H1 (cell line): Measurements from ENCODE around the gene FAM234A. TPM values are rescaled to one million over a fixed set of nuclear protein-coding genes. Genes with fewer than 3 reads are reported as not detected.

Source experiments
- CTCF ChIA-PET: fragments of 300-600 bp; sonication (Branson Sonifier 250); formaldehyde crosslinking; loops from one replicate; lab custom pipeline; 2021; ENCODE audit not compliant: partially characterized antibody; lab: Charles Lee
- POLR2A ChIA-PET: fragments of 300-600 bp; sonication (Branson Sonifier 250); formaldehyde crosslinking; loops from one replicate; lab custom pipeline; 2021; ENCODE audit warnings: inconsistent platforms; ENCODE audit not compliant: partially characterized antibody; lab: Charles Lee
- DNase-seq, 2 experiments: peaks; one replicate each; pipeline versions ENCODE4 v3.0.0 to v3.0.0-alpha.2; 2010 to 2022; ENCODE audit warnings: low spot score in 2 of 2, low read depth in 1 of 2, mixed read lengths in 1 of 2
- FAIRE-seq: peaks from 2 replicates; lab custom pipeline; 2011; peaks lifted over from hg19 to GRCh38; lab: Jason Lieb, UNC
- H2AFZ ChIP-seq: 2 replicates; pipeline ENCODE4 v1.8.1; 2012; ENCODE audit warnings: low read length, inconsistent platforms
- H2AK5ac ChIP-seq: 2 replicates; pipeline ENCODE4 v1.6.1; 2013; ENCODE audit warnings: low read depth, low read length
- H2BK120ac ChIP-seq: replicated peaks from 2 replicates; pipeline ENCODE3; 2013; ENCODE audit warnings: low read depth, low read length, inconsistent platforms
- H2BK12ac ChIP-seq: 2 replicates; pipeline ENCODE4 v1.6.1; 2013; ENCODE audit warnings: low read depth, low read length
- H2BK15ac ChIP-seq: 2 replicates; pipeline ENCODE4 v1.6.1; 2013; ENCODE audit warnings: low read length
- H2BK20ac ChIP-seq: 2 replicates; pipeline ENCODE4 v1.6.1; 2013; ENCODE audit warnings: low read length
- H2BK5ac ChIP-seq: 2 replicates; pipeline ENCODE4 v1.6.1; 2013; ENCODE audit warnings: low read depth, low read length
- H3K14ac ChIP-seq: 2 replicates; pipeline ENCODE4 v1.6.1; 2013; ENCODE audit warnings: inconsistent platforms; ENCODE audit not compliant: insufficient read length
- H3K18ac ChIP-seq: 2 replicates; pipeline ENCODE4 v1.6.1; 2013; ENCODE audit warnings: low read length; ENCODE audit errors: extremely low read depth
- H3K23ac ChIP-seq: 2 replicates; pipeline ENCODE4 v1.6.1; 2013; ENCODE audit warnings: inconsistent platforms; ENCODE audit not compliant: insufficient read length
- H3K23me2 ChIP-seq: 2 replicates; pipeline ENCODE4 v1.6.1; 2013; ENCODE audit warnings: low read depth, low read length
- H3K27ac ChIP-seq: 2 replicates; pipeline ENCODE4 v1.6.1; 2011; ENCODE audit warnings: low read depth, low read length, inconsistent platforms
- H3K27me3 ChIP-seq, 4 experiments: replicated peaks in 1 of 4; 1 replicate in 1 of 4; 2 replicates in 3 of 4; pipeline versions ENCODE4 v1.6.1 to v1.8.1; 2011 to 2013; ENCODE audit warnings: low read length in 3 of 4, mild to moderate bottlenecking in 3 of 4, inconsistent platforms in 2 of 4, mixed read lengths in 2 of 4, moderate library complexity in 1 of 4; ENCODE audit not compliant: control insufficient read depth in 3 of 4, insufficient read depth in 3 of 4; ENCODE audit errors: extremely low read depth in 1 of 4
- H3K36me3 ChIP-seq, 4 experiments: 2 replicates each; pipeline versions ENCODE4 v1.6.1 to v1.8.1; 2011 to 2013; ENCODE audit warnings: mild to moderate bottlenecking in 4 of 4, low read length in 3 of 4, moderate library complexity in 2 of 4, control low read depth in 1 of 4, inconsistent platforms in 1 of 4; ENCODE audit not compliant: insufficient read depth in 4 of 4, control insufficient read depth in 2 of 4
- H3K4ac ChIP-seq: replicated peaks from 2 replicates; pipeline ENCODE3; 2013; ENCODE audit warnings: low read length, low read depth, mixed read lengths, inconsistent platforms; ENCODE audit not compliant: insufficient read length
- H3K4me1 ChIP-seq, 4 experiments: replicated peaks in 1 of 4; 1 replicate in 1 of 4; 2 replicates in 3 of 4; pipeline versions ENCODE4 v1.6.1 to v1.8.1; 2011 to 2013; ENCODE audit warnings: low read length in 3 of 4, inconsistent platforms in 2 of 4, mixed read lengths in 1 of 4; ENCODE audit not compliant: insufficient read depth in 4 of 4, control insufficient read depth in 3 of 4
- H3K4me2 ChIP-seq, 2 experiments: 2 replicates each; pipeline versions ENCODE4 v1.6.1 to v1.8.1; 2011 to 2013; ENCODE audit warnings: low read depth in 2 of 2, low read length in 2 of 2, control low read depth in 1 of 2, inconsistent platforms in 1 of 2, mild to moderate bottlenecking in 1 of 2; ENCODE audit not compliant: insufficient read depth in 1 of 2
- H3K4me3 ChIP-seq, 4 experiments: fragments of 200-600, 300-600 bp in 1 of 4; sonication (generic), shearing (Covaris generic), sonication (Bioruptor Twin) in 1 of 4; 2 replicates each; pipeline versions ENCODE4 v1.5.1 to v1.8.1; 2011 to 2016; ENCODE audit warnings: low read length in 4 of 4, low read depth in 3 of 4, control low read depth in 2 of 4, inconsistent platforms in 2 of 4, mild to moderate bottlenecking in 2 of 4, mixed read lengths in 1 of 4, moderate library complexity in 1 of 4; ENCODE audit not compliant: insufficient read depth in 2 of 4; ENCODE audit errors: extremely low read depth in 1 of 4
- H3K56ac ChIP-seq: replicated peaks from 2 replicates; pipeline ENCODE3; 2013; ENCODE audit warnings: low read depth, mild to moderate bottlenecking, mixed read lengths, low read length, inconsistent platforms; ENCODE audit not compliant: insufficient read length
- H3K79me1 ChIP-seq: 2 replicates; pipeline ENCODE4 v1.6.1; 2013; ENCODE audit warnings: low read depth, low read length, control low read depth
- H3K79me2 ChIP-seq, 2 experiments: 2 replicates each; pipeline versions ENCODE4 v1.6.1 to v1.8.1; 2012 to 2013; ENCODE audit warnings: low read length in 2 of 2, mild to moderate bottlenecking in 2 of 2, inconsistent platforms in 1 of 2; ENCODE audit not compliant: insufficient read depth in 2 of 2, control insufficient read depth in 1 of 2
- H3K9ac ChIP-seq, 4 experiments: replicated peaks in 1 of 4; 1 replicate in 1 of 4; 2 replicates in 3 of 4; pipeline versions ENCODE4 v1.6.1 to v1.8.1; 2011 to 2013; ENCODE audit warnings: low read depth in 3 of 4, low read length in 3 of 4, control low read depth in 2 of 4, mild to moderate bottlenecking in 2 of 4, moderate library complexity in 2 of 4, inconsistent platforms in 1 of 4; ENCODE audit errors: extremely low read depth in 1 of 4
- H3K9me3 ChIP-seq, 2 experiments: 2 replicates each; pipeline versions ENCODE4 v1.6.1 to v1.8.1; 2012 to 2013; ENCODE audit warnings: mild to moderate bottlenecking in 2 of 2, moderate library complexity in 2 of 2, control low read depth in 1 of 2, inconsistent platforms in 1 of 2, low read depth in 1 of 2, low read length in 1 of 2, mixed read lengths in 1 of 2; ENCODE audit not compliant: insufficient read depth in 2 of 2
- H4K20me1 ChIP-seq, 2 experiments: replicated peaks in 1 of 2; 2 replicates each; pipeline versions ENCODE3 to v1.8.1; 2011 to 2013; ENCODE audit warnings: inconsistent platforms in 2 of 2, low read length in 2 of 2, mild to moderate bottlenecking in 1 of 2; ENCODE audit not compliant: insufficient read depth in 2 of 2, control insufficient read depth in 1 of 2
- H4K5ac ChIP-seq: 2 replicates; pipeline ENCODE4 v1.6.1; 2013; ENCODE audit warnings: low read length, low read depth, mixed read lengths, inconsistent platforms; ENCODE audit not compliant: insufficient read length
- H4K8ac ChIP-seq: 2 replicates; pipeline ENCODE4 v1.8.0; 2013; ENCODE audit warnings: mild to moderate bottlenecking, moderate library complexity, low read length, inconsistent platforms; ENCODE audit not compliant: insufficient read depth; ENCODE audit errors: extremely low read depth
- H4K91ac ChIP-seq: replicated peaks from 2 replicates; pipeline ENCODE3; 2013; ENCODE audit warnings: low read length, mixed read lengths, inconsistent platforms; ENCODE audit not compliant: insufficient read length
- CBX8 ChIP-seq: fragments of 300-800, 300-1000 bp; sonication (generic); IDR thresholded peaks from 2 replicates; pipeline ENCODE4 v1.7.1; 2016; ENCODE audit warnings: low read depth, low read length, borderline replicate concordance
- CTCF ChIP-seq, 3 experiments: IDR thresholded peaks; 1 replicate in 2 of 3; 2 replicates in 1 of 3; pipeline versions ENCODE4 v1.5.1 to v1.6.1; 2011; ENCODE audit warnings: low read length in 3 of 3, mild to moderate bottlenecking in 3 of 3, inconsistent platforms in 2 of 3, low read depth in 1 of 3, moderate library complexity in 1 of 3; ENCODE audit not compliant: insufficient read depth in 1 of 3; ENCODE audit errors: control extremely low read depth in 1 of 3
- HDAC6 ChIP-seq: IDR thresholded peaks from one replicate; pipeline ENCODE4 v1.7.1; 2012; ENCODE audit warnings: low read depth, mild to moderate bottlenecking, inconsistent platforms, low read length, moderate library complexity
- SIN3A ChIP-seq, 2 experiments: IDR thresholded peaks in 1 of 2; conservative IDR thresholded peaks in 1 of 2; 2 replicates each; pipeline ENCODE4 v1.6.1; 2011 to 2012; ENCODE audit warnings: low read length in 2 of 2, improper control_type of control experiment in 1 of 2, low read depth in 1 of 2, mild to moderate bottlenecking in 1 of 2
- SRF ChIP-seq: IDR thresholded peaks from 2 replicates; pipeline ENCODE4 v1.6.1; 2011; ENCODE audit warnings: mild to moderate bottlenecking, low read depth, low read length, moderate library complexity
- WGBS, 2 experiments: shearing (Covaris generic) in 1 of 2; methylation state at CpG; one replicate each; pipeline versions ENCODE4 v1.1.6 to v1.1.7; 2013 to 2015; ENCODE audit warnings: low lambda C conversion rate in 2 of 2, mixed read lengths in 2 of 2, inconsistent platforms in 1 of 2, low coverage in 1 of 2, missing lambda C conversion rate in 1 of 2; ENCODE audit not compliant: insufficient replicate concordance in 2 of 2, insufficient coverage in 1 of 2, insufficient read length in 1 of 2; ENCODE audit errors: extremely low coverage in 1 of 2, missing lambda C conversion rate in 1 of 2; 5-methylcytosine and 5-hydroxymethylcytosine counted together
- polyA plus RNA-seq, 7 experiments: library from polyadenylated mRNA; depleted of rRNA in 3 of 7; stranded (reverse) in 5 of 7; unstranded in 2 of 7; fragments of >200 nt in 5 of 7; fragments of 200-250 nt in 2 of 7; gene quantifications; 1 replicate in 5 of 7; 2 replicates in 1 of 7; 4 replicates in 1 of 7; pipeline versions ENCODE4 v1.2.1 to v1.2.3, GENCODE V29; 2011 to 2013; ENCODE audit warnings: missing spikeins in 2 of 7, mixed read lengths in 2 of 7
- total RNA-seq: library from RNA; stranded (reverse); fragmentation: NEBNext Ultra II Directional; extraction: Animal tissue kit (Norgen Biotek cat#: 25700); gene quantifications from 2 replicates; pipeline ENCODE4 v1.2.1, GENCODE V29; 2021

FAM234A gene
- total and polyA plus RNA-seq, 2 of the 8 experiments (the other 6 are each of a cell fraction or from before 2014, with no cell fraction given), result 80.6 to 104 TPM

DNA sequence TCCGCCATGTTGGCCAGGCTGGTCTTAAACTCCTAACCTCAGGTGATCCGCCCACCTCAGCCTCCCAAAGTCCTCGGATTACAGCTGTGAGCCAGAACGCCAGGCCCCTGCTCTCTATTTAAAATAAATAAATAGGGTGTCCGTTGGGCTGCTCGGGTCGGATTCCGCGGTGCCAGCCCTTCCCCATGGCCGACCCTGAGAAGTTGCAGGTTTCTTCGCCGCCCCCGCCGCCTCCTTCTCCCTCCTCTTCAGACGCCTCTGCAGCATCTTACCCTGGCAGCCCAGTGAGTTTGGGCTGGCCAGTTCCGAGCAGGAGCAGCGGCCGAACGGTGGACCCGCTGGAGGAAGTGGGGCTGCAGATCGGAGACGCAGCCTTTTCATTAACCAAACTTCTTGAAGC, 3.7 kb upstream of the FAM234A start:
- Histone ChIP-seq H2BK5ac (no peak overlapping the region), H3K4me3 (no peak overlapping the region), H2AK5ac (no peak overlapping the region), H4K20me1 (peaks cover 3 to 13% of the 10 kb centered on the region in 2 experiments), H3K18ac (no peak overlapping the region), H3K23ac (no peak overlapping the region), H2BK120ac (no peak overlapping the region), H3K4me2 (no peak overlapping the region), H4K8ac (no peak overlapping the region; the same call in 1 of the 2 replicates), H4K91ac (no peak overlapping the region), H3K27ac (no peak overlapping the region), H3K4ac (no peak overlapping the region), H3K79me1 (peaks cover 3% of the 10 kb centered on the region; the same call in 1 of the 2 replicates), H3K9me3 (no peaks in the 10 kb centered on the region), H3K27me3 (no peaks in the 10 kb centered on the region), H3K56ac (no peak overlapping the region), H3K9ac (no peak overlapping the region), H3K79me2 (peaks cover 20 to 30% of the 10 kb centered on the region in 2 experiments), H2BK15ac (no peak overlapping the region), H2AFZ (no peak overlapping the region), H2BK12ac (no peak overlapping the region), H4K5ac (no peak overlapping the region), H3K14ac (no peak overlapping the region), H3K23me2 (peaks cover 8% of the 10 kb centered on the region), H3K4me1 (peaks cover 0 to 5% (median 0%) of the 10 kb centered on the region in 4 experiments; a peak in 3 of 7 replicates), H2BK20ac (no peak overlapping the region), H3K36me3 (peaks cover 11 to 22% (median 16%) of the 10 kb centered on the region in 4 experiments)
- no peak for TF ChIP-seq SRF
- no peak for TF ChIP-seq CBX8
- TF ChIP-seq SIN3A (conservative IDR thresholded peaks at IDR 0.05 in 1 of 2, IDR thresholded peaks at IDR 0.05 in 1 of 2; ENCODE audit: low read depth in 1 of 2, low read length in 2 of 2), result no peak
- TF ChIP-seq CTCF (IDR thresholded peaks at IDR 0.05; ENCODE audit: control extremely low read depth in 1 of 3, insufficient read depth in 1 of 3, low read depth in 1 of 3, low read length in 3 of 3), result no peak
- no peak for TF ChIP-seq HDAC6
- FAIRE-seq, result no peak
- 88% methylated on average over 17 of the region's 22 CpGs; no CpG with 5 or more reads in 1 of the 2 experiments for WGBS, 2 experiments
- DNase-seq, result no peak
- CTCF ChIA-PET, result no interaction called here
- POLR2A ChIA-PET, result interaction anchor here (2.0 to 16.8 kb wide), 4 partner anchors 18 to 121 kb away, joined by 6 to 348 read pairs (median 8); no protein-coding TSS in a partner anchor
